Activated naive CD8-positive, alpha-beta T cell treated with anti-CD3 and anti-CD28 coated beads, Interleukin-2, amount 10 ng/mL, durations not matched to agents 7 days and 5 days (primary cell): ENCODE data around the gene ZNF408. TPM values are rescaled to one million over a fixed set of nuclear protein-coding genes. Genes with fewer than 3 reads are reported as not detected.

ENCODE experiments used
- ATAC-seq: fragments of 150-1000 bp; cut with Tn5 transposase; one replicate; pipeline ENCODE4 v1.10.0; 2021; ENCODE audit warnings: low read depth, moderate library complexity
- POLR2A ChIA-PET: fragments of 350-600 bp; sonication (Branson Sonifier 250); formaldehyde crosslinking; loops from one replicate; lab custom pipeline; 2021; ENCODE audit warnings: antibody characterized with exemption; lab: Charles Lee
- DNase-seq: peaks from one replicate; pipeline ENCODE4 v3.0.0; 2021
- H3K27ac Mint-ChIP-seq: one replicate; pipeline ENCODE4 v1.8.0; 2022; ENCODE audit warnings: mild to moderate bottlenecking, mixed read lengths
- H3K27me3 Mint-ChIP-seq: one replicate; pipeline ENCODE4 v1.8.0; 2022; ENCODE audit warnings: mild to moderate bottlenecking, moderate library complexity, mixed read lengths
- H3K36me3 Mint-ChIP-seq: one replicate; pipeline ENCODE4 v1.8.0; 2021; ENCODE audit warnings: mild to moderate bottlenecking, mixed read lengths
- H3K4me1 Mint-ChIP-seq: one replicate; pipeline ENCODE4 v1.8.0; 2021; ENCODE audit warnings: mixed read lengths
- H3K4me3 Mint-ChIP-seq: one replicate; pipeline ENCODE4 v1.8.0; 2022; ENCODE audit warnings: mild to moderate bottlenecking, moderate library complexity, mixed read lengths
- H3K9me3 Mint-ChIP-seq: one replicate; pipeline ENCODE4 v1.8.0; 2021; ENCODE audit warnings: mixed read lengths
- total RNA-seq, 2 experiments: library from RNA; stranded (reverse); gene quantifications; one replicate each; pipeline ENCODE4 v1.2.3, GENCODE V29; 2021

Gene ZNF408
- total RNA-seq, 2 experiments from 2014 or later, result 18.9 to 19.0 TPM

DNA sequence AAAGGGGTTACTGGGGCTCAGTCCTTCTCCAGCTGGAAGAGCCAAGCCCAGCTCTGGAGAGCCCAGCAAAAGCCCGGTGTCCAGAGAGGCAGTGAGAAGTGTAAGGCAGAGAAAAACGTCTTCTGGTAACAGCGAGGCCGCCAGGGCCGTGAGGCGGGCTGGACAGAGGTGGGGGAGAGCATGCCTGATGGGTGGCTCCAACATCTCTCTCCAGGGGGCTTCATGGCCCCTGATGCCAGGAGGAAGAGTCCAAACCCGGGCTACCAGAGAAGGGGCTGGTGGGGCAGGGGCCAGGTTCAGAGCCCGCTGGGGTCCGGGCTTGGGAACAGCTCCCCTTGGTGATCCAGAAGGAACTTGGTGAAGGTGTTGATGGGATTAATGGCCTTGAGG lies 22.1 kb upstream of the ZNF408 start:
- no peak overlapping the region for H3K4me3 Mint-ChIP-seq
- no peak overlapping the region for H3K27ac Mint-ChIP-seq
- no peaks in the 10 kb centered on the region for H3K27me3 Mint-ChIP-seq
- H3K4me1 Mint-ChIP-seq, result peaks cover 24% of the 10 kb centered on the region
- no peaks in the 10 kb centered on the region for H3K9me3 Mint-ChIP-seq
- POLR2A ChIA-PET, result interaction anchor here (0.5 kb wide), 1 partner anchor 62 kb away, joined by 3 read pairs; the partner anchor contains the start of genes ATG13 and HARBI1
- ATAC-seq (no peak), DNase-seq (no peak)
- peaks cover 14% of the 10 kb centered on the region for H3K36me3 Mint-ChIP-seq

DNA sequence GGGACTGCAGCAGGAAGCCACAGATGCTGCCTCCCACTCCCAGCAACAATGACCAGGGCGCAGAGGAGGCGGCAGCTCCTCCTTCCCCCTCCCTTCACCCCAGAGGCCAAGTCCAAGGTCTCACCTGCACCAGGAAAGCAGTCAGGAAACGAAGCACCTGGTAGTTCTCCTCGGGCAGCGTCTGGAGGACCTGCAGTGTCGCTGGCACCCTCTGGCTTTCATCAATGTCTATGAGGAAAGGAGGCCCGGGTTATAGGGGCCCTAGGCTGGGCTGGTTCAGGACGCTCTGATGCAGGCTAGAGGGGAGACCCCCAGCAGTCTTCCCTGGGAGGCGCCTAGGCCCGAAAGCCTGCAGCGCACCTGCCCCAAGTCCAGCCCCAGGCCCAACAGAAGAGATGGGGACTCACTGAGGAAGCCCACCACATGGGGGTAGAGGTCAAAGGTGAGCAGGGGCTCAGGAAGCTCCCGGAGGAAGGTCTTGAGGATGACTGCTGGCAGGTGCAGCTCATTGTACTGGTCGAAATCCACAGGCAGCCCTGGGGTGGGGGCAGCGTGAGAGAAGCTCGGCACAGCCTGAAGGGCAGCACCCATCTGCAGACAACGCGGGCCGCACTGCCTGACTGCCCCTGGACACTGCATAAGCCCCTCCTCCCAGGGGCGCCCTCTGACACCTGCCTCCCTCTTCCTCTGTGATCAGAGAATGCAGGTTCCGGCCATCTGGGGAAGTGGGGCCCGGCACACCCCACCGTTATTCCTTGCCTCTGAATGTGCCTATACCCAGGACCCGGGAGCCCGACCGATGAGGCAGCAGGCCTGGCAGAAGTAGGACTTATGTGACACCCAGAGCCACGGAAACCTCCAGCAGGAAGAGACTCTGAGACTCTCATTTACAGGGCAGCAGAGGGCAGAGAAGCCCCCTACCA lies 21.3 kb upstream of the ZNF408 start:
- POLR2A ChIA-PET, result interaction anchor here (0.5 kb wide), 1 partner anchor 89 kb away, joined by 3 read pairs; no protein-coding TSS in a partner anchor
- H3K9me3 Mint-ChIP-seq, result no peaks in the 10 kb centered on the region
- no peak overlapping the region for H3K4me3 Mint-ChIP-seq
- peaks cover 16% of the 10 kb centered on the region for H3K36me3 Mint-ChIP-seq
- peaks cover 20% of the 10 kb centered on the region for H3K4me1 Mint-ChIP-seq
- H3K27ac Mint-ChIP-seq, result no peak overlapping the region
- DNase-seq (no peak), ATAC-seq (no peak)
- no peaks in the 10 kb centered on the region for H3K27me3 Mint-ChIP-seq

DNA sequence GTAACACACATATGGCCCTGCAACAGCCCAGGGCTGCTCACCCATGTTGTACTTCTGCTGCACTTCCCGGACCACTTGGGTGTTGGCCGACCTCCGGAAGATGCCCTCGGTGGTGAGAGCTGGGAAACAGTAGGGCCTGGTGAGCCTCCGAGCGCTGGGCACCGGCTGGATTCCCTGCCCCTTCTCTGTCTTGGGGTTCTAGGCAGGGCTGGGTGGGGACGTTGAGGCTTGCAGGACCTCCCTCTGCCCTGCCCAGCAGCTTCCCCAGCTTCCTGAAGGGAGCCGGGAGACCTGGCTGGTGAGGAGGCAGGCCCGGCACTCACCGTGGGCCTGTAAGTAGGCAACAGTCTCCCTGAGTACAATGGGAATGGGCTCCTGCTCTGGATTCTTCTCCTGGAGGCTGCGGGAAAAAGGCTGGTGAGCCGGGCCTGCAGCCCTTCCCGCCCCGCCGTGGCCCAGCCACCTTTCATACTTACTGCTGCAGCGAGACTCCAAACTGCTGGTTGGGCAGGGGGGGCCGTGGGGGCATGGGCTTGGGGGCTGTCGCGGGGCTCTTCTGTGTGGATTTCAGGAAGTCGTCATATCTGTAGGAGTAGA lies 20.6 kb upstream of the ZNF408 start:
- H3K4me3 Mint-ChIP-seq, result no peak overlapping the region
- H3K27me3 Mint-ChIP-seq, result no peaks in the 10 kb centered on the region
- ATAC-seq (no peak), DNase-seq (no peak)
- no peak overlapping the region for H3K27ac Mint-ChIP-seq
- peaks cover 14% of the 10 kb centered on the region for H3K4me1 Mint-ChIP-seq
- peaks cover 16% of the 10 kb centered on the region for H3K36me3 Mint-ChIP-seq
- POLR2A ChIA-PET, result interaction anchor here (0.5 kb wide), 1 partner anchor 90 kb away, joined by 3 read pairs; no protein-coding TSS in a partner anchor
- H3K9me3 Mint-ChIP-seq, result no peaks in the 10 kb centered on the region

DNA sequence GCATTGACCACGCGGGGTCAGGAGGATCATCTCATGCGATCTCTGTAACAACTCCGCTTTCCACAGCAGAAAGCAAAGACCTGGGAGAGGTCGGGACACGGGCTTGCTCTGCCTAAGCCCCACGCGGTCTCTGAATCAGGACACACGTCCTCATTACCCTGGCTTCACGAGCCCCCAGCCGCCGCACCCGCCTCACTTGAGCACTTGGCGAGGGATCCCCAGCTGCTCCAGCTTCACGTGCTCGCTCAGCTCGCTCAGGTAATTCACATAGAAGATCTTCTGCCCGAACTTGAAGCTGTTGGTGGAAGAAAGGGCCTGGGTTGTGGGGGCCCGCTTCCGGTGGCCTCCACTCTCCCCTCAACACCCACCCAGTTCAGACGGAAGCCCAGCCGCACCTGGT lies 20.0 kb upstream of the ZNF408 start:
- Mint-ChIP-seq H3K27me3 (no peaks in the 10 kb centered on the region), H3K4me1 (peaks cover 9% of the 10 kb centered on the region), H3K36me3 (peaks cover 16% of the 10 kb centered on the region), H3K4me3 (no peak overlapping the region), H3K9me3 (no peaks in the 10 kb centered on the region), H3K27ac (no peak overlapping the region)
- POLR2A ChIA-PET, result interaction anchor here (2.2 kb wide), 1 partner anchor 10 kb away, joined by 9 read pairs; no protein-coding TSS in a partner anchor
- ATAC-seq (no peak), DNase-seq (no peak)

DNA sequence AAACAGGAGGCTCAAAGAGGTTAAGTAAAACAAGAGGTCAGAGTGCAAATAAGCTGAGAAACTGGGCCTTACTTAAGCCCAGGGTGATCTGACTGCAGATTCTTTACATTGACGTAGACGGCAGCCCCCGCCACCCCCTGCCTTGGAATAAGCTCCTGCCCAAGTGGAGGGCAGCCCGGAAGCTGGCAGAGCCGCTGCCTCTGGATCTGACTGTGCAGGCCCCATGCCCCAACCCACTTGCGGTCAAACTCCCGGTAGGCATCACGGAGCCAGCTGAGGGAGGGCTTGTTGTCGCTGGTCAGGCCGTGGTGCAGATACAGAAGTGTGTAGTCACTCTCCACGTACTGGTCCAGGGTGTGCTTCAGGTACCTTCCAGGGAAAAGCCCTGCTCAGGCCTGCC lies 19.0 kb upstream of the ZNF408 start:
- Mint-ChIP-seq H3K4me3 (no peak overlapping the region), H3K27me3 (no peaks in the 10 kb centered on the region), H3K4me1 (peaks cover 3% of the 10 kb centered on the region), H3K36me3 (peaks cover 17% of the 10 kb centered on the region), H3K9me3 (no peaks in the 10 kb centered on the region), H3K27ac (no peak overlapping the region)
- DNase-seq, result no peak
- ATAC-seq, result no peak
- POLR2A ChIA-PET, result interaction anchor here (1.7 to 2.2 kb wide), 2 partner anchors 11 to 18 kb away, joined by 7 to 9 read pairs; partner anchors contain the start of genes ARHGAP1 and ZNF408

DNA sequence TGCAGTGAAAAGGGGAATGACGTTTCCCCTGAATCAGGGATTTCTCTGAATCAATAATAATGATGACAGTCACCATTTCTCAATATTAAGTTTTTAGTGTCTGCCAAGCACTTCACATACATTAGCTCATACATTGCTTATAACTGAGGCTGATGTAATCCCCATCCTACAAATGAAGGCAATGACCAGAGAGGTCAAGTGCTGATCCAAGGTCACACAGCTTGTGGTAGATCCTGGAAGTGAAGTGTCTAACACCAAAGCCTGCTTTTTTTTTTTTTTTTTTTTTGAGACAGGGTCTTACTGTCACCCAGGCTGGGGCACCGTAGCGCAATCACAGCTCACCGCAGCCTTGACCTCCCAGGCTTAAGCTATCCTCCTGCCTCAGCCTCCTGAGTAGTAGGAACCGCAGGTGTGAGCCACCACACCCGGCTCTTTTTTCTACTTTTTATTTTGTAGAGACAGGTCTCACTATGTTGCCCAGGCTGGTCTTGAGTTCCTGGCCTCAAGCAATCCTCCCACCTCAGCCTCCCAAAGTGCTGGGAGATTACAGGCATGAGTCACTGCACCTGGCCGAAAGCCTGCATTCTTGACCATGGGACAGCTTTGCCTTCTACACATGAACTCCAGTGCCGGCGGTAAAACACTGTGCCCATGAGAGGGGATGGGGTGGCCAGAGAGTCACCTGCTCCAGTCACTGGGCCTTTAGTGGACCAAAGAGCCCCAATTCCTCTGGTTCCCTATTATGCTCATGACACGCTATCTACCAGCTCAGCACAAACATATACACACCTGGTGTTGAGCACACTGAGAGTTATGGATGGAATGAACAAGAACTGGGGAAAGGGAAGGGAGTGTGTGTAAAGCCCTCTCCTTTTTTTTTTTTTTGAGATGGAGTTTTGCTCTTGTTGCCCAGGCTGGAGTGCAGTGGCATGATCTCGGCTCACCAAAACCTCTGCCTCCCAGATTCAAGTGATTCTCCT lies 17.8 kb upstream of the ZNF408 start:
- Mint-ChIP-seq H3K27me3 (no peaks in the 10 kb centered on the region), H3K4me3 (no peak overlapping the region), H3K27ac (no peak overlapping the region), H3K4me1 (no peaks in the 10 kb centered on the region), H3K9me3 (no peaks in the 10 kb centered on the region), H3K36me3 (peaks cover 17% of the 10 kb centered on the region)
- DNase-seq (no peak), ATAC-seq (no peak)
- POLR2A ChIA-PET, result interaction anchor here (1.0 to 2.2 kb wide), 3 partner anchors 12 to 17 kb away, joined by 3 to 9 read pairs (median 7); partner anchors contain the start of genes ARHGAP1 and ZNF408

DNA sequence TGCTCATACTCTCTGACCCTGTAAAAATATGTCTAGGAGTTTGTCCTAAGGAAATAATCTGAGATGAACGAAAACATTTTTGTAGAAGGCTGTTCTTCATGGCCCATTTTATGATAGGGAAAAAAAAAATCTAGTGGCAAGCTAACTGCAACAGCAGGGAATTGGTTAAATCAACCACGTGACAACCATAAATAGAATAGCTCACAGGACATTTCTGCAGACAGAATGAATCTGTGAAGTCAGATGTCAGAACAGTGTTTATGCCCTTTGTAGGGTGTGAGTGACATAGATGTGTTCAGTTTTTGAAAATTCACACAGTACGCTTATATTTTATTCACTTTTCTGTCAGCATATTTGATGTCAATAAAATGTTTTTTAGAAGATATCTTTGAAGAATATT lies 16.5 kb upstream of the ZNF408 start:
- Mint-ChIP-seq H3K27ac (no peak overlapping the region), H3K4me1 (peaks cover 2% of the 10 kb centered on the region), H3K27me3 (no peaks in the 10 kb centered on the region), H3K4me3 (no peak overlapping the region), H3K36me3 (peaks cover 17% of the 10 kb centered on the region), H3K9me3 (no peaks in the 10 kb centered on the region)
- POLR2A ChIA-PET, result interaction anchor here (1.0 to 1.9 kb wide), 2 partner anchors 8 to 12 kb away, joined by 3 to 4 read pairs; no protein-coding TSS in a partner anchor
- DNase-seq, result no peak
- no peak for ATAC-seq

DNA sequence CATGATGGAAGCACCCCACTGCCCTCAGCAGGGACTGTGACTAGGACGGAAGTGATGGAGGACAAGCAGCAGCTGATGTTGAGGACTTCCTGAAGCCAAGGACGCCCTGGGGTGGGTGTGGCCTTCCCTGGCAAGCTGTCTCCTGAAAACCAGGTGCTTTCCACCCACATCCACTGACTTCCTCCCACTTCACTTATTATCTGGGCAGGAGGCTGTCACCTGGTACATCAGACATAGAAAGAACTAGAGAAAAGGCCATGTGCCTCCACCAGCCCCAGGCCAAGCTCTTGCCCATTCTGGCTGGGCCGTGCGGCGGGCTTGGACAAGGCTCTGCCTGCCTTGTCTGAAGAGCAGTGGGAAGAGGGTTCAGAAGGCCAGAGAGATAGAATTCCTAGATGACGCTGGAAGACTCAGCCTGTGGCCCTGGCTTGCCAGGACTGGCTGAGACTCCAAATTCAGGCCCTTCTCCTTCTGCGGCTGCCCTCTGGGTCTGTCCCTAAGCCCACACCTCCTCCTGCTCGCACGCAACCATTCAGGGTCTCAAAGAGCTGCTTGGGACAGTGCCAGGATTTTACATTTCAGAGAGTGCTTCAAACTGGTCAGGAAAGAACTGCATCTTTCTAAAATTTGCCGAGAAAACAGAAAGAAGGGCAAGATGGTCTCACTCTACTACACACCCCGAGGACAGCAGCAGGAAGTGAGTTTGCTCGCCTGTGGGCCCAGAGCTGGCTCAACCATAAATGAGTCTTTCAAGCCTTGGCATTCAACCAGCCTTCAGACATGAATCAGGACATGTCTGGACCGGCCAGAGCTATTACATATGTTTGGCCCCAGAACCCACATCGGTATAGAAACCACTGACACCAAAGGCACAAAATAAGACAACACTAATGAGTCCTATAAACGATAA lies 13.7 kb upstream of the ZNF408 start:
- no peaks in the 10 kb centered on the region for H3K9me3 Mint-ChIP-seq
- no peaks in the 10 kb centered on the region for H3K27me3 Mint-ChIP-seq
- peaks cover 2% of the 10 kb centered on the region for H3K4me1 Mint-ChIP-seq
- POLR2A ChIA-PET, result interaction anchor here (0.5 to 1.3 kb wide), 2 partner anchors 9 to 155 kb away, joined by 3 to 5 read pairs; no protein-coding TSS in a partner anchor
- H3K36me3 Mint-ChIP-seq, result peaks cover 12% of the 10 kb centered on the region
- no peak for DNase-seq
- ATAC-seq, result no peak
- peak overlapping the region; percentile 48 for H3K27ac Mint-ChIP-seq
- no peak overlapping the region for H3K4me3 Mint-ChIP-seq

DNA sequence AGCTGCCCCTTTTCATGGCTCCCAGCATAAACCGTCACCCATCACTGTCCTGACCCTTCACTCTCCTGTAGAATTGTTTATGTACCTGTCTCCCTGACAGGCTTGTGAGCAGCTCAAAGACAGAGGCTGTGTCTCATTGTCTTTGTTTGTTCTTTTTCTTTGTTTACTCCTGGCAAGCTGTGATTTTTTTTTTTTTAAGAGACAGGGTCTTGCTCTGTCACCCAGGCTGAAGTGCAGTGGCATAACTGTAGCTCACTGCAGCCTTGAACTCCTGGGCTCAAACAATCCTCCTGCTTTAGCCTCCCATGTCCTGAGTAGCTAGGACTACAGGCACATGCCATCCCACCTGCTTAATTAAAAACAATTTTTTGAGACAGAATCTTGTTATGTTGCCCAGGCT lies 10.1 kb upstream of the ZNF408 start:
- POLR2A ChIA-PET, result interaction anchor here (1.4 kb wide), 1 partner anchor 10 kb away, joined by 4 read pairs; the partner anchor contains the start of genes ARHGAP1 and ZNF408
- H3K4me3 Mint-ChIP-seq, result no peak overlapping the region
- no peaks in the 10 kb centered on the region for H3K27me3 Mint-ChIP-seq
- no peak for DNase-seq
- H3K4me1 Mint-ChIP-seq, result peaks cover 5% of the 10 kb centered on the region
- no peak overlapping the region for H3K27ac Mint-ChIP-seq
- H3K36me3 Mint-ChIP-seq, result peaks cover 15% of the 10 kb centered on the region
- ATAC-seq, result no peak
- no peaks in the 10 kb centered on the region for H3K9me3 Mint-ChIP-seq

DNA sequence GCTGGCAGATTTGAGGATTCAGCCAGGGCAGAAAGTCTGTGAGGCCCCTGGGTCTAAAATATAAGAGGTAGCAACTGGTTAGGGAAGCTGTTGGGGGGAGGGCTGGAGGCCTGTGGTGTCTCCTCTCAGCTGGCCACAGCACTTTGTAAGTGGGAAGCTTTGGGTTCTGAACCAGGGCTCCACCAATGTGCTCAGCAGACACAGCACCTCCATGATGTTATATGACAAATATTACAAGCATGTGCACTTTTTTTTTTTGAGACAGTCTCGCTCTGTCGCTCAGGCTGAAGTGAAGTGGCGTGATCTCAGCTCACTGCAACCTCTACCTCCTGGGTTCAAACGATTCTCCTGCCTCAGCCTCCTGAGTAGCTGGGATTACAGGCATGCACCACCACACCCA lies 8.4 kb upstream of the ZNF408 start:
- POLR2A ChIA-PET, result interaction anchor here (0.8 kb wide), 1 partner anchor 22 kb away, joined by 3 read pairs; no protein-coding TSS in a partner anchor
- ATAC-seq (no peak), DNase-seq (no peak)
- Mint-ChIP-seq H3K9me3 (no peaks in the 10 kb centered on the region), H3K36me3 (peaks cover 13% of the 10 kb centered on the region), H3K4me3 (no peak overlapping the region), H3K27ac (no peak overlapping the region), H3K27me3 (no peaks in the 10 kb centered on the region), H3K4me1 (peaks cover 5% of the 10 kb centered on the region)

DNA sequence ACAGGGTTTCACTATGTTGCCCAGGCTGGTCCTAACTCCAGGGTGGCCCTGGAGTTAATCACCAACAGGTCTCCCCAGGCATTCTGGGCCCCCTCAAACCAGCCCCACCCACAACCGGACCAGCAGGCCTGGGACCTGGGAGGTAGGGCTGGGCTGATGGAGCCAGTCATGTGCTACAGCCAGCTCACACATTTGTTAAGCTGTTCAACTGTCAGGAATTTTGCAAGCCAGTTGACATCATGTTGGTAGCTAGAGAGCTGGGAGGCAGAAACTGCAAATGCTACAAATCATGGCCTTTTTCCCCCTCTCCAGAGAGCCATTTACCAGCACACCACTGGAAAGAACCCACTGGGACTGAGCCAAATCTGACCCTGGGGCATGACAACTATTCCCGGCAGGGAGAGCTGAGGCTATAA lies 7.2 kb upstream of the ZNF408 start:
- no peak overlapping the region for H3K27ac Mint-ChIP-seq
- DNase-seq (no peak), ATAC-seq (no peak)
- peaks cover 14% of the 10 kb centered on the region for H3K4me1 Mint-ChIP-seq
- no peaks in the 10 kb centered on the region for H3K27me3 Mint-ChIP-seq
- no peak overlapping the region for H3K4me3 Mint-ChIP-seq
- peaks cover 11% of the 10 kb centered on the region for H3K36me3 Mint-ChIP-seq
- H3K9me3 Mint-ChIP-seq, result no peaks in the 10 kb centered on the region
- POLR2A ChIA-PET, result no interaction called here

DNA sequence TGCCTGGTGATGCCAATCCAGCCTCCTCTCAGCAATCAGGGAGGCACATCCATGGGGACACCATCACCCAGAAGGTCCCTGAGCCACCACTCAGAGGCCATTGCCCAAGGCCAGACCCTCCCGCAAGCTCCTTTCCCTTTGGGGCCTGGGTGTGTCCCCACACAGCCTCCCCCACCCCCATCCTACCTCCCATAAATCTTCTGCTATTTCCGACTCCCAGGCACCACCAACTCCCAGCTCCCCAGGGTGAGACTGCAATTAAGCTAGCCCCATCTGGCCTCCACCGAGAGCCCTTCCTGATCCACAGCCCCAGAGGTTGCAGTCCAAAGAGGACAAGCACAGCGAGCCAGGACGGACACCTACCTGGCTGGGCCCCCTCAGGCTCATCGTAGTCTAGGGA lies 6.8 kb upstream of the ZNF408 start:
- Mint-ChIP-seq H3K27ac (peak overlapping the region; percentile 43), H3K4me1 (peaks cover 18% of the 10 kb centered on the region), H3K27me3 (no peaks in the 10 kb centered on the region), H3K36me3 (peaks cover 13% of the 10 kb centered on the region), H3K9me3 (no peaks in the 10 kb centered on the region), H3K4me3 (no peak overlapping the region)
- POLR2A ChIA-PET, result no interaction called here
- no peak for DNase-seq
- no peak for ATAC-seq
